Effector CD4-positive, alpha-beta T cell (primary cell): Measurements from ENCODE around the gene EEF2K.
"Not testable (repeated sequence)": the region's sequence is repeated elsewhere in the genome, so short reads cannot be mapped to it uniquely, and the experiment has no call there.

ENCODE experiments used
- DNase-seq: peaks from one replicate; pipeline ENCODE4 v3.0.0-alpha.2; 2020
- total RNA-seq: gene quantifications from one replicate; lab custom pipeline; 2026; lab: John Stamatoyannopoulos, UW

The EEF2K gene
- total RNA-seq: 38.8 reads per million, percentile 62 among the genes with 10 or more reads in this experiment

DNA sequence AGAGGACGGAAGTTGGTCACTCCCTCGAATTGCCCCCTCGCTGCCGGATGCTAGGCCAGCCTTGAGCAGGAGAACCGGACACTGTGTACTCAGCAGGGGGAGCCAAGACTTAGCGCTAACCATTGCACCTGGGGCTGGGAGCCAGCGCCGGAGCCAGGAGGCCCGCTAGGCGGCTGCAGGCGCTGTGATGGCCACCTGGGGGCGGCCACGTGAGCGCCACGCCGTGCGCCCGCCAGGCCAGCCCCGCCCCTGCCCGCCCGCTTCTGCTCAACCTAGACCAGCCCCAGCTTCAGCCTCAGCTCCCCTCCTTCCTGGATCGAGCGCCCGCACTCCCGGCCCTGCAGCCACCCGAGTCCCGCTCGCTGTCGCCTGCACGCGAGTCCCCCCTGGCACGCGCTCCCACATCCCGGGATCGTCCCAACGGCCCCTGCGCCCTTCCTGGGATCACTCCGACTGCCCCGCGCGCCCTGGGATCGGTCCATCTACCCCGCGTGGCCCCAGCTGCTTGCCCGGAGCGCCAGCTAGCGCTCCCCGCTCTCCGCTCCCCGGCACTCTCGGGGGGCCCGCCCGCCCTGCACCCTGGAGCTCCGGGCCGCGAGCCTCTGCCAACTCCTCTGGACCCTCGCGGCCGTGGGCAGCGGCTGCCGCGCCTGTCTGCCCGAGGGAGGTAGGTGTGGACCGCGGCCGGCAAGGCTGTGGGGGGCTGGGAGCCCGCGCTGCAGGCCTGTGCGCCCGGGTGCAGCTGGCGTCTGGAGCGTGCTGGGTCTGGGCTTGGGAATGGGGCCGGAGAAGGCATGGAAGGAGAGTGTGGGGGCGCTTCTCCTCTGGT, at the start of gene EEF2K:
Gene EEF2K, plus strand, starts transcription at position 266 of the 829 bp plus-strand sequence. CDS start 19,452 bp downstream, outside the sequence.
- DNase-seq: peak; percentile 69

DNA sequence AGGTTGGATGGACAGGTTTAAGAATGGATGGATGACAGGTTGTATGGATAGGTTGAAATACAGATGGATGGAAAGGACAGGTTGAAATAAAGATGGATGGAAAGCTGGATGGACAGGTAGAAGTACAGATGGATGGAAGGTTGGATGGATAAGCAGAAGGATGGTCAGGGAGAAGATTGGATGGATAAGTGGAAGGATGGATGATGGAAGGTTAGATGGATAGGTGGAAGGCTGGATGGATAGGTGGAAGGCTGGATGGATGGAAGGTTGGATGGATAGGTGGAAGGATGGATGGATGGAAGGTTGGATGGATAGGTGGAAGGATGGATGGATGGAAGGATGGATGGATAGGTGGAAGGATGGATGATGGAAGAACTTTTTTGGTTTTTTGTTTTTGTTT, 44.7 kb upstream of the EEF2K start:
- no peak for DNase-seq

DNA sequence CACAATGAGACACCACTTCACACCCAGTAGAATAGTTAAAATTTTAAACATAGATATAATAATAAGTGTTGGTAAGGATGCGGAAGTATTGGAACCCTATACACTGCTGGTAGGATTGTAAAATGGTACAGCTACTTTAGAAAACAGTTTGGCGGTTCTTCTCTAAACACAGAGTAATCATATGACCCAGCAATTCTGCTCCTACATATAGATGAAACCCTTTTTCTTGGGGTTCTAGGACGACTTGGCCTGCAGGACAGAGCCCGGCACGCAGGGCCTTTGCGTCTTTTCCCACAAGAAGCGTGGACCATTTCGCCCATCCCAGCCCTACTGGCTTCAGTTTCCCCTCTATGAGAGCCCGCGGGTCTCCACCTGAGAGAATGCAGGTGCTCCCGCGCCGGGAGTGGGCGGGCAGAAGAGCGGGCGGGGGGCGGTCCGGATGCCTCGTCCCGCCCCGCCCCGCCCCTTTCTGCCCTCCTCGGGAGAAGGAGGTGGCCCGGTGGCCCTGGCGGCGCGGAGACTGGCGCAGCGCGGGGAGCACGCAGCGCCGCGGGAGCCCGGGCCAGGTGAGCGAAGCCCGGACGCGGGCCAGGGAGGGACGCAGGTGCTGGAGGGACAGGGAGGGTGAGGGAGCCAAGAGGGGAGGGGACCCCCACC, 44.0 kb upstream of the EEF2K start, which contains the start of gene SDR42E2:
Gene SDR42E2, plus strand, starts transcription at position 508 of the 657 bp plus-strand sequence. CDS start 3,077 bp downstream, outside the sequence.
- peak; percentile 20 for DNase-seq

DNA sequence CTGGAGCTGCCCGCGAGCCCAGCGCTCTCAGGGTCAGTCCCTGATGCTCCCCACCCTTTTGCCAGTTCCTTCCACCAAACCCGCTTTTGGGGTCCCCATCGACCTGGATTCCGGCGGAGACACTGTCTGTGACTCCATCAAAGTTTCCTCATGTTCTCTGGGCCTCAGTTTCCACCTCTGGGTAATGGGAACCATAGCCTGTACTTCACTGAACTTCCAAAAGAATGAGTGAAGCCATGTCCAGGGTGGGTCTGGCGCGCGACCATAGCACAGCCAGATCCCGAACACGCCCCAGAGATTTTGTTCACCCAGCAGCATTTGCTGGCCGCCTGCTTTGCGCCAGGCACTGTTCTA, 43.4 kb upstream of the EEF2K start:
- DNase-seq: no peak

DNA sequence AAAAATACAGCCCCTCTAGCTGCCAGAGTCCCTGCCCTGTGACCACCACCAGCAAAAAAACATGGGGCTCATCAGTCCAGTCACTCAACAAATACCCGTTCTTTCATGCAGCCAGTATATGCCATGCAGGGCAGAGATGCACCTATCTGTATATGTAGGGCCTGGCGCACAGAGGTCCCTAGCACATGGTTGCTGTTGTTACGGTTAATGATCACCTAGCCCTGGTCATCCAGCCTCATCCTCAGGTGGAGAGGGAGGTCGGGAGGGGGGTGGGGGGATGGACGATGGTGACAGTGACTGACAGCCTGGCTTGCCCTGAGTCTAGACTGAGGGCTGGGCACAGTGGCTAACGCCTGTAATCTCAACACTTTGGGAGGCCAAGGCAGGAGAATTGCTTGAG, 42.3 kb upstream of the EEF2K start:
- DNase-seq: no peak

DNA sequence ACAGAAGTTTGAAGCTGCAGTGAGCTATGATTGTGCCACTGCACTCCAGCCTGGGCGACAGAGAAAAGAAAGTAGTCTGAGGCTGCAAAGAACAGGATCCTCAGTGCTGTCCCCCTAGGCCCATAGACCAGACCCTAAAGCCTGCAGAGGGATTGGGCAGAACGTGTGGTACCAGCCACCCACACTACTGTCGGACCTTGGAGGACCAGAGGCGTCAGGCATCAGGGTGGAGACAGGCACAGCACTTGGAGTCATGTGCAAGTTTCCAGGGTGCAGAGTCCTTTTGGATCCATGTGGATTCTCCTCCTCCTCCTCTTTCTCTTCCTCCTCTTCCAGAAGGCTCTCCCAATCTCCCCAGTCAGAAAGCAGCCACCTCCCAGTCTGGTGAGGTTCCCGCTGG, 41.6 kb upstream of the EEF2K start:
- no peak for DNase-seq

DNA sequence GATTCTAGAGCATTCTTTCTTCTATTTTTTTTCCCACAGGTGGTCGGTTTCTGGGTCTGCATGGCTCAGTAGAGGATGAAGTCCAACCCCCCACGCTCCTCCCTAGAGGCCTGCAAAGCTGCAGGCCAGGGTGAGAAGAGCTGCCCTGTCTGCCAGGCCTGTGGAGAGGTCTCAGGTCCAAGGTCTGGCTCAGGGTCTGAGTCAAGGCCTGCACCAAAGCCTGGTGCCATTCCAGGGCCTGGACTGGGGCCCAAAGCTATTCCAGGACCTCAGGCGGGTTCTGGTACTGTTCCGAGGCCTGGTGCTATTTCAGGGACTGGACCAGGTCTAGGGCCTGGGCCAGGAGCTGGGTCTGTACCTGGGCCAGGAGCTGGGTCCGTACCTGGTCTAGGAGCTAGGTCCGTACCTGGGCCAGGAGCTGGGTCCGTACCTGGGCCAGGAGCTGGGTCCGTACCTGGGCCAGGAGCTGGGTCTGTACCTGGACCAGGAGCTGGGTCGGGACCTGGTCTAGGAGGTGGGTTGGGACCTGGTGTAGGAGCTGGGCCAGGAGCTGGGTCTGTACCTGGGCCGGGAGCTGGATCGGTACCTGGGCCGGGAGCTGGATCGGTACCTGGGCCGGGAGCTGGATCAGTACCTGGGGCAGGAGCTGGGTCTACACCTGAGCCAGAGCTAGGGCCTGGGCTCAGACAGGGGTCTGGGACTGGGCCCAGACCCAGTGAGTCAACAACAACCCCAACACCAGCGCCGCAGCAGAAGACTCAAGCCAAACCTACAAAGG, 40.4 kb upstream of the EEF2K start:
- DNase-seq: no peak

DNA sequence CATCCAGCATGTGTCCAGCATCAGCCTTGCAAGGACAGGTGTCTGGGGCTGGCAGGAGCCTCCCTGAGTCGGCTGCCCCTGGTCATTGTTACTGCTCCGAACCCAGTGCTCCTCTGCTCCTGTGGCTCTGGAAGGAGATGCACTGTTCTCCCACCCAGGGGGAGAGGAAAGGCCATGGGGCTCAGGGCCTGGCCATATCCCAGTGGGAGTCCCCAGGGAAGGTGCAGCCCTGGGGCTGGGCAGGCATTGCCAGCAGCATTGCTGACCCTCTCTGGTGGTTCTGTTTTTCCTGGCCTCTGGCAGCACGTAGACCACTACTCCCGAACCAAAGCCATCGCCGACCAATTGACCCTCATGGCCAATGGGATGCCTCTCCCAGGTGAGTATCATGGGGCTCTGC, 34.1 kb upstream of the EEF2K start:
- DNase-seq: no peak

DNA sequence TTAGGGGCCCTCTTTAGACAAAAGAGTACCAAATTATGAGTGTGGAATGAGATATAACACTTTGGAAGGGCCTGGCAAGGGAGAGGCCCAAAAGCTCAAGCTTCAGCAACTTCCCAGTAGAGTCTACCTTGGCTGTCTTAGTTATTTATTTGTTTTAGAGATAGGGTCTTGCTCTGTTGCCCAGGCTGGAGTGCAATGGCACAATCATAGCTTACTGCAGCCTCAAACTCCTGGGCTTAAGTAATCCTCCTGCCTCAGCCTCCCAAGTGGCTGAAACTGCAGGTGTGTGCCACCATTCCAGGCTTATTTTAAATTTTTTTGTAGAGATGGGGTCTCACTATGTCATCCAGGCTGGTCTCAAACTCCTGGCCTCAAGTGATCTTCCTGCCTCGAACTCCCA, 33.4 kb upstream of the EEF2K start:
- DNase-seq: not testable (repeated sequence)

DNA sequence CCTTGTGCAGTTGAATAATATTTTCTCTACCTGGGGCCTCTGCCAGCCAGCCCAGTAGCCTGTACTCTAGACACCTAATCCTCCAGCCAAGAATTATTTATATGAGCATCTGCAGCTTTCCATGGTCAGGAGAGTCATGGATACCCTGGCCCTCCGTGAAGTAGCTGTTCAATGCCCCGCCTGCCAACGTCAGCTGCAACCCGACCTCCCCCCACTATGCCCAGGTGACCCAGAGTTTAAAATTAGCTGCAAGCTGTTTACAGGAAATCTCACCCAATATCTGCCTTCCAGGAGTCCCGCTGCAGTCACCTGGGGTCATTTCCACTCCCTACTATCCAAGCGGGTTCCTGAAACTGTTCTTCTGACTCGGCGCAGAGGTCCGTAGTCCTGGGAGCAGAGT, 31.4 kb upstream of the EEF2K start:
- DNase-seq: no peak

DNA sequence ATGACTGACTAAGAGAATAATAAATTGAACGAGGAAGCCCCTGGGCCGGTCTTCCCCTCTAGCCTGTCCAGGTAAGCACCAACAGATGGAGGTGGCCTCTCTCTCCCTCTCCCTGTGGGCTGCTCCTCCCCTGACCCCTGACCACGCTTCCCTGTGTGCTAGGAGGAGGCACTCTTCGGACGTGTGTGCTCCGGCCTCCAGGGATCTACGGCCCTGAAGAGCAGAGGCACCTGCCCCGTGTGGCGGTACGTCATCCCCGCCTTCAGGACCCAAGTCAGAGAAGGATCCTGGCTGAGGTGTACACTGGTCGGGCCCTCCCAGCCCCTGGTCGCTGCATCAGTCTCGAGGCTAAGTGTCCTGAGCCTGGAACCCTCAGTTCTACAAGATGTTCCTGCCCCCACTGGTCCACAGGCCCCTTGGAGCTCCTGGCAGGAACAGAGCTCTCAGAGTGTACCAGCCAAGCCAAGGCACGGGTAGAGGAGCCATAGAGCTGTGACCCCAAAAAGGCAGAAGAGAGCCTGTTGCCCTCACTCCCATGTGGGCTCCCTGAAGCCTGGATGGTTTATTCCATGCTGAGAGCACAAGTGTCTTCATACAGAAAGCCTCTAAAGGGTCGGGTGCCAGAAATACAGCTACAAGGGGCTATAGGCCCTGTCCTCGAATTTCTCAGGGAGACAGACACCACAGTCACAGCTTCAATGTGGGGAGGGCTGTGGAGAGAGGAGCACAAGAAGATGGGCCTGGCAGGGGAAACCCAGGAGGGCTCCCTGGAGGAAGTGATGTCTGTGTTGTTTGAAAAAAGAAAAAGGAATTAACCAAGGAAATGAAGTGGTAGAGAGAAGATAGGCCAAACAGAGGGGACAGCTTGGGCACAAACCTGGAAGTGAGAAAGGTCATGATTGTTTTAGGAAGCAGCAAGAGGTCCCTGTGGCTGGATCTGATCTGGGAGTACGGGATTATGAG, 27.8 kb upstream of the EEF2K start:
- DNase-seq: no peak

DNA sequence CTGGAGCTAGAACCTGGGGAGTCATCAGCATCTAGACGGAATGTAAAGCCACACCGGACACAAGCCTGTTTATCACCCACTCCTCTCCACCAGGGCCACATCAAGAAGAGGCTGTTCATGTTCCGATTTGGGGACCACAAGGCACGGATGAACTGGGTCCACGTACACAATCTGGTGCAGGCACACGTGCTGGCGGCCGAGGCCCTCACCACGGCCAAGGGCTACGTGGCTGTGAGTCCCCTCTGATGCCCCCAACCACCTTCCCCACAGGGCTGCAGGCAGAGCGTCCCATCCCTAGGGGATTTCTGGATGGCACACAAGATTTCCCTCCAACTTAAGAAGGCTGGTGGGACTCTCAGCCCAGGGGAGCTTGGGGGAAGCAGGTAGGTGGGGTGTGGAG, 24.7 kb upstream of the EEF2K start:
- no peak for DNase-seq

DNA sequence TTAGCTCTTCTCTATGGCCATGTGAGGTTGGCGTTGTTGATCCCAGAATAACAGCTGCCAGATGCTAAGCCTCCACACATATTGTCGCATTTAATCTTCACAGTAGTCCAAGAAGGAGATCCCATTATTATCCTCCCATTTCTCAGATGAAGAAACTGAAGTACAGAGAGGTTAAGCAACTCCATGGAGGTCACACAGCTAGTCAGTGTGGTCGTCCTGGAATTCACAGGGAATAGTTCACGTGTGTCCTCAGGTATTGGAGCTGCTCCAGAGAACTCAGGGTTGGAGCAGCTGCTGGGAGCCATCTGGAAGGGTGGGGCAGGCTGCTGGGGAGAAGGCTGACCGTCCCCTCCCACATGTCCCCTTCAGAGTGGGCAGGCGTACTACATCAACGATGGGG, 24.2 kb upstream of the EEF2K start:
- DNase-seq: no peak

DNA sequence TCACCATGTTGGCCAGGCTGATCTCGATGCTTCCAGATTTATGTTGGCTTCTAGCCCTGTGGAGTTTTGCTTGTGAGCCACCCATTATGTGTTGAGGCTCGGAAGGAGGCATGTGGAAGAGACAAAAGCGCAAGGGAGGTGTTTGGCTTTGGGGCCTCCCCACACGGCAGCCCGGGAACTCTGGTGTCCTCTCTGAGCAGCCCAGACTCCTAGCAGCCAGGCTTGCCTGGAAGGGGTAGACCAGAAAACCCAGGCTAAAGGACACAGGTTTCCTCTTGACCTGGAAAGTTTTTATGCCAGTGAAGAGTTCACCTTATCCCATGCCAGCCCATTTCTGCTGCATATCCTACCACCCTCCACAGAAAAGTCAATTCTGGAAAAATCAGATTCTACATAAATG, 22.7 kb upstream of the EEF2K start:
- no peak for DNase-seq

DNA sequence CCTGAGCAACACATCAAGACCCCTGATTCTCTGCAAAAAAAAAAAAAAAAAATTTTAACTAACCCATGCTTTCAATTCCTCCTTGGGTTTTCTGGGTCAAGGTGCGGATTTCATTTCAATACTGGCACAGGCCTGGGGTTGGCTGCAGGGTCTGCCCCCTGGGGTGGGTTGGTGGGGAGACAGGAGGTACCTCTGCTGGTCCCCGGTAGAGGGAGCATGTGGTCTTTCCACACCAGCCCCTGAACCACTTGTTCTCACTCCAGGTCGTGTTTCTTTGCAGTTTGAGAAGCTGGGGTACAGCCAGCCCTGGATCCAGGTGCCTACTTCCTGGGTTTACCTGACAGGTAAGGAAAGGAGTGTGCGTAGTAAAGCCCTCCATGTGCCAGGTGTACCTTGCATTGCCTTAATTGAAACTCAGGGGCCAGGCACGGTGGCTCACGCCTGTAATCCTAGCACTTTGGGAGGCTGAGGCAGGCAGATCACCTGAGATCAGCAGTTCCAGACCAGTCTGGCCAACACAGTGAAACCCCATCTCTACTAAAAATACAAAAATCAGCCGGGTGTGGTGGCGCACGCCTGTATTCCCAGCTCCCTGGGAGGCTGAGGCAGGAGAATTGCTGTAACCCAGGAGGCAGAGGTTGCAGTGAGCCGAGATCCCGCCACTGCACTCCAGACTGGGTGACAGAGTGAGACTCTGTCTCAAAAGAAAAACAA, 22.0 kb upstream of the EEF2K start:
- DNase-seq: no peak

DNA sequence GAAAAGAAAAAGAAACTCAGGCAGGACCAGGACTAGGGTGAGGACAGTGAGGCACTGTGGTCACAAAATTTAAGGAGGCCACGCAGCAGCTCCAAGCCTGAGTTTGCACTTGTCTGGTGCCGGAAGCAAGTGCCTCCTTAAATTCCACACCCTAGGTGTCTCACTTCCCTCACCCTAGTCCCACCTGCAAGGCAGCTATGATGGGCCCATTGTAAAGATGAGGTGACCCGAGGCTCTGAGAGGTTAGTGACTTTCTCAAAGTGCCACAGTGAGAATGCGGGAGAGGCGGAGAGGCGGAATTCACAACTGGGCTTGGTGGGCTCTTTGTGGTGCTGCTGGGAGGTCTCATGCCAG, 21.5 kb upstream of the EEF2K start:
- no peak for DNase-seq

DNA sequence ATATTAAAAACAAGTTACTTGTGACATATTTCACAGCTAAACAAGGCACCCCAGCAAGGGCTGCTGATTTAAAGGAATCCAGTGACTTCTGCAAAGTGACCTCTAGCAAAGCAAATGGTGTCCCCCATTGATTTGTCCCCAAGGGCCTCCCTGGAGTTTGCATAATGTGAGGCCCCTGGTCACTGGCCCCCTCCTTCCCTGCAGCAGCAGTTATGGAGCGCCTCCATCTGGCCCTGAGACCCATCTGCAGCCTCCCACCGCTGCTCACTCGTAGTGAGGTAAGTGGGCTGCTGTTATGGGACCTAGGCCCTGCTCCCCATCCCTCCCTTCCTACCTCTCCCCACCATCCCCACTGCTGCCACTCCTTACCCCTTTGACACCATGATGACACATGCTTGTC, 19.6 kb upstream of the EEF2K start:
- no peak for DNase-seq

DNA sequence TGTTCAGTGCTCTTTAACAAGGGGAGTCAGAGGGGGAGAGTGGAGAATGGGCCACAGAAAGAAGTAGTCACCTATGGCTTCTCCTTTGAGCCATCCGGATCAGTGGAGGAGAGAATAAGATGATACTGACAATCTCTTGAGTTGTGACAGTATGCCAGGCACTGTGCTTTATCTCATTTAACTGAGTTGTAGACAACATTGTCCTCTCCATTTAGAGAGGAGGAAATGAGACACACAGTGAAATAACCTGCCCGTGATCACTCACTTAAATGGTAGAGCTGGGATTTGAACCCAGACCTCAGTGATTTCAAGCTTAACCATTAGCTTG, 17.8 kb upstream of the EEF2K start:
- DNase-seq: no peak

DNA sequence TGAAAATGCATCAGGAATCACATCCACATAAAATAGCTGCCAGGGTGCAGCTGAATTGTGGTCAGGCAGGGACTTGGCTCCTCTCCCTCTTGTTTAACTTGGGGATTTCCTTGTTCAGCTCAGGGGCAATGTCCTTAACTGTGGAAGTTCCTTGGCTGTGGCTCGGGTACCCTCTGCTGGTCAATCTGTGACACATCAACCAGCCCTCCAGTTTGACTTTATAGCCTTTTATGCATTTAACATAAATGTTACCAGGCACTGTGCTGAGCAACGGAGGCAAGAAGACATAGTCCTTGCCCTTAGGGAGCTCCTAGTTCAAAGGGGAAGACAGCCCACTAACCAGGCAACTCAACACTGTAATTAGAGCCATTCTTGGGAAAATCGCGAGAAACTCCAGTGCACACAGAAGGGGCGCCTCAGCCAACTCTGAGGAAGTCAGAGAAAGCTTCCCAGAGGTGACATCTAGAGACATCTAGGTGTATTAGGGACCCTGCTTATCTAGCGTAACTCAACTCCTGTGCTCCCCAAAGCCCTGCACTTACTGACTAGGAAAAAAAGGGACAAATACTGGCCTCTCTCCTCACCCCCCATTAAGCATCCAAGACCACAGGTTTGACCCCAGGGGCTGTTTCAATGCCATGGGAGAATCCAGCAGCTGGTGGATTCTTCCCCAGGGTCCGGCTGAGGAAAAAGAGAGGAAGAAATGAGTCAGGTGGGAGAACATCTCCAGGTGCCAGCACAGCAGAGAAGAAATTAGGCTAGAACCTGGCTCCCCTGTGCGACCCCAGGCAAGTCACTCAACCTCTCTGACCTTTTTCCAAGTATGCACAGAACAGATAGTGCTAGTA, 17.3 kb upstream of the EEF2K start:
- peak; percentile 55 for DNase-seq

DNA sequence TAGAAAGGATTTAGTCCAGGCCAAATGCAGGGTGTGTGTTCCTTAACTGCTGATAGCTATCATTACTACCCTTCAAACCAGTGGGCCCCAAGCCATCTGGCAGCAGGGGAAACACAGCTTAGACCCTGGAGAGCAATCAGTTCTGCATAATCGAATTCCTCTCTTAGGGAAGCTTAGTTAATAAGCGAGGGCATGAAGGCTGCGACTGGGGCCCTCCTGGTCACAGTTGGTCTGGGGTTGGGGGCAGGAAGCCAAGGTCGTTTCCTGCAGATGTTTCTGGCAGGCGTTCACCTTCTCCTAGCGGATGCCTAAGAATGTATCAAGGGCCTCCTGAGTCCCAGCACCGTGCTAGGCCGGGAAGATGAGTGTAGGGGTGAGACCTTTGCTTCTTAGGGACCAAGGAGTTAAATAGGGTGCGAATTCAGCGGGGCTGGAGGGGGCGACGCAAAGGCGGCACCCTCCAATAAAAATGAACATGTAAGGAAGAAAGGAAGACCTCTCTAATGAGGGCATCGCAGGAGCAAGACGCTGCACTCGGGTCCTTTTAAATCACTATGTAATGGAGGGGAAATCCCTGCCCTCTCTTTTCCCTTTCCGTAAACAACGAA, 16.5 kb upstream of the EEF2K start:
- peak; percentile 21 for DNase-seq
